ENCODE measurements around the gene HTRA3.

Gene HTRA3

DNA sequence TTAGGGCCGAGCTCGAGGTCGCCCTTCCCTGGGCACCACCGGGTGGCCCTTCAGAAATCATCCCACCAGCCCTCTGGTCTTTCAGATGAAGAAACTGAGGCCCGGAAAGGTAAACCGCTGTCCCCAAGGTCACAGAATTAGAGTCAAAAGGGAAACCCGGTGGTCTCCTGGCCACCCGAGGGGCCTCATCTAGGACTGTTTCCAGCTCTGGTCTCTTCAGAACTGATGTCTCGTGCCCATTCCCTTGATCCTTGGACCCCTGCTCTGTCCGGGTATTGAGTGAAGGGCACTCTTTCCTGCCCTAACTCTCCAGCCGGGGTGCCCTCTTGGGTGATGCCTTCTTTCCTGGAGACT is 841 bp downstream of the HTRA3 start:
- no peak for DNase-seq

DNA sequence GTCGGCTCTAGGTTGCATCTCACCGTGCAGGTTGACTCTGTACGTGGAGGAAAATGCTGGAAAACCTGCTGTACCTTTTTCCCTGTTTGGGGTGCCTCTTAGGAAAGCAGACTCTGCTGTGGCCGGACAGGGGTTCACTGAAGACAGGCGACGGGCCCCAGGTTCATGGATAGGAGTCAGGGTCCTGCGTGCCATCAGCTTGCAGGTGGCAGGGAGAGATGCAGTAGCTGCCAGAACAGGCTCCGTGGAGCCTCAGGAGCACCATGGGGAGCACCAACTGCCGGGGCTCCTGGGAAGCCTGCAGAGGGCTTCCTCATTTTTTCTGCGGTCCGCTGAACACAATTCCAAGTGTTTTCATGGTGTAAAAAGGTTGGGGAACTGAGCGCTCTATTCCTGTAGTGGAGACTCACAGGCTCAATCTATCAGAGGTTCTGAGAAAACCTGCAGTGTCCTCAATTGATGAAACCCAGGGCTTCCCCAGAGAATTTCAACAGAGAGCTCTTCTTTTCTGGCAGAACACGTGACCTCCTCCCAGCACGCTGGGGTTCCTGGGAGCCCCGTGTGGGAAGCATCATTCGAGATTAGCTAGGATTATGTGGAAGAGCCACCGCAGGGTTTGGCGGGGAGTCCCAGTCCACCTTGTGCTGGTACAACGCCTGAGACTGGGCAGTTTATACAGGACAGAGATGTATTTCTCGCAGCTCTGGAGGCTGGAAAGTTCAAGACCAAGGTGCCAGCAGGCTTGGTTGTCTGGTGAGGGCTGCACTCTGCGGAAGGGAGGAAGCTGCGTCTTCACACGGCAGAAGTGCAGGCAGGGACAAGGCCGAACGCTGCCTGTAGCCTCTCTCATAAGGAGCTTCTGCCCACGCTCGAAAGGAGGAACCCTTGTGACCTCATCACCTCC is 1.6 kb downstream of the HTRA3 start:
- no peak for DNase-seq

DNA sequence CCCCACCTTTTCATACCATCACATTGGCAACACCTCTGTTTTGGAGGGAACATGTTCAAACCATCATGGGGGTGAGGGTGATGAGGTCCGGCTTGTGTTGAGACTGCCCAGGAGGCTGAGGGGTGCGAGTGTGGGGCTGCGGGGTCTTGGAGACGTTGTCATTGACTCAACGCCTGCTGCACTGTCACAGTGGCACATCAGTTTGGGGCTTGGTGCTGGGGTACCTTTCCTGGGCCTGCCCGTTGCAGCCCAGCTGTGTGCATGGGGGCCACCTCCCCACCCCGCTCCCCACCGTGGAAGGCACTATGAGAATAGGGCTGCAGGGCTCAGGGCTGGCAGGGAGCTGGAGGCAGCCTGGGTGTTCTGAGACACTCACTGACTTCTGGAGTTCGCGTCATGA is 2.3 kb downstream of the HTRA3 start:
- DNase-seq: no peak

DNA sequence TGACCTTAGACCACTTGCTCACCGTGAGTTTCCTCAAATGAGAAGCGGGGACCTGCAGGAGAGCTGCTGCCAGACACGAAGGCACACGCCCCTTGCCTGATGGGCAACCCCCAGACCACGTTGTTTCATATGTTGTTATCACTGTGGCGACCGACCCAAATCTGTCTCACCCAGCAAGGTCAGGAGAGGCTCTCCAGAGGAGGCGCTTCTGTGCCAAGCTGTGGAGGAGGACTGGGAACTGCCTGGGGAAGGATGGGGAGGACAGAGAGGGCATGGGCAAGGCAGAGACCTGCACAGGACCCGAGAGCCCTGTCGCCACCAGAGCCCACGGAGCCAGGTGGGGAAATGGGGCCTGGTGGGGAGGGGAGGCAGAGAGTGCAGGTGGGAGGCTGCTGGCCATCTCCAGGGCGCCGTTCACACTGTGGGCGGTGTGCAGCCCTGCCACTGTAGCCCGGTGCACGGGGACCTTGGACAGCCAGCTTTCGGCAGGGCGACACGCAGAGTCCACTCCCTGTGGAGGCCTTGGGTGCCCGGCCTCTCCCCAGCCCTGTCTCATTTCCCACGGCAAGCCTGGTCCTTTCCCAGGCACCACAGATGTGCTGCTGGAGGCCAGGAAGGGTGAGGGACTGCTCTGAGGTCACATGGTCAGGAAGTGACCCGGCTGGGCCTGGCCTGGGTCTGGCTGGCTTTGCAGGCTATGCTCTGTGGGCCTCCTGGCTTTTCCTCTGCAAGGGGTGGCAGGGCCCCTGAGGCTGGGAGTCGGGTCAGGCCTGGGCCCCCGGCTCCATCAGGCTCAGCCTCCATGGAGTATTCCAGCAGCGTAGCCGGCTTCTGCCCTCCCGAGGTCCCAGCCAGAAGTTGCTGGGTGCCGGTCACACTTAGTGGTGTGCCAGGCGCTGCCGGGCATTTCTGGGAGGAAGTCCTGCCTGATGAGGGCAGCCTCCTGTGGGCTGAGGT is 3.2 kb downstream of the HTRA3 start:
- no peak for DNase-seq

DNA sequence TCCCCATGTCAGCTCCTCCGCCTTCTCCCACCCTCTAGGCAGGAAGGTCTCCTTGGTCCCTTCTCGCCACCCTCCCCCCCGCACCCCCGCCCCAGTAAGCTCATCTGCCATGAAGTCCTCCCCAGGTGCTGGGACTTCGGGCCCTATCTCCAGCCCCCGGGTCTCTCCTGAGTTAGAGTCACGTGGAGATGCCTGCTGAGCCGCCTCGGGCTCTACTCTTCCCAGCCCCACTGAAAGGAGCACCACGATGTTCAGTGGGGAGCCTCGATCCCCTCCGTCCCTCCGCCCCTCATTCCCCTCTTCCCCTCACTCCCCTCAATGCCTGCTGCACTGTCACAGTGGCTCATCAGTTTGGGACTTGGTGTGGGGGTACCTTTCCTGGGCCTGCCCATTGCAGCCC is 3.9 kb downstream of the HTRA3 start:
- no peak for DNase-seq

DNA sequence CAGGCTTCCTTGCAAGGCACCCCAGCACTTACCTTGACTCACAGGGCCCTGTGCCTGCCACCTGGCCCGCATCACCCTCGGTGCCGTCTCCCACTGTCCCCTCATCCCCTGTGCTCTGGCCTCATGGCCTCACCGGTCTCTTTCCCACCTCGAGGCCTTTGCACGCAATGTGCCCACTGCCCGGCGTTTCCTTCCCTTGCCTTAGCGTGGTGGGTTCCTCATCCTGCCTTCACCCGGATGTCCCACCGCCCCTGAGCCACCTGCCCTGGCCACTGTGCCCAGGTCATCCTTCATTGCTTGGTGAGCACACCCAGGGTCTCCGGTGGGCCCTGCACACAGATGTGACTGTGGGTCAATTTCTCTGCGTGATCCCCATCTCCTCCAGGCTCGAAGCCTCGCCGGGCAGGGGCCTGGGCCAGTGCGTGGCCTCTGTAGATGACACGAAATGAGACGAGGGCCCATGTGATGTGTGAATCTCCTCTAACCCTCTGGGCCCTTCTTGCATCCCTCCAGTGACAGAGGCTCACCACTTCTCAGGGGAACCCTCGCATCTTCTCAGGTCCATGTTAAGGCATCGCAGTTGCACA is 4.6 kb downstream of the HTRA3 start:
- DNase-seq: no peak

DNA sequence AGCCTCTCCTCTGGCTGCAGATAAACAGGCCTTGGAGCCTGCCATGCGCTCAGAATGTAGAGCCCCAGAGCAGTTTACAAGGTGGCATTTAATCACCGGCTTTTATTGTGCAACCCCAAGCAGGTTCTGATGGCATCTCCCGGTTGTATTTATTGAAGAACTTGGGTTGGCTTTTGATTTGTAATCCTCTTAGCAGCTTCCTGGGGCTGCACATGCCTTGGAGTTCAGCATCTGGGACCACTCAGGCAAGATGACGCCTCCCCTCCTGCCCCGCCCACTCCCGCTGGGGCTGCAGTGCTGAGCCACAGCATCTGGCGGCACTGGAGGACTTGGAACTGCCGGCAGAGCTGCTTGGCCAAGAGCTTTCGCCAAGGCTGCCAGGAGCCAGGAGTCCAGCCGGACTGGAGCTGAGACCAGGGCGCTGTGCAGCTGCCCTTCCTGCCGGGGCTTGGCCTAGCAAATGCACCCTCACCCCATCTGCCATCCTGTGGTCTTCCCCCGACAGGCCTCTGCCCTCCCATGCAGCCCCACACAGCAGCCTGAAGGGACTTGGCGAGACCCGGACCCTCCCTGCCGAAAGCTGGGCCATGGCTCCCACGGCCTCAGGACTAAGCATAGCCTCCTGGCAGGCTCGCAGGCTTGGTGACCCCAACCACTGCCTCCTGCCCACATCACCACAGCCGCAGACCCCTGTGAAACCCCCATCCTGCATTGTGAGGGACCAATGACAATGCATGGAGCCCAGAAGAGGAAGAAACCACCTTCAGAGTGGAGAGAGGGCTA is 5.4 kb downstream of the HTRA3 start:
- DNase-seq: peak; percentile 96

DNA sequence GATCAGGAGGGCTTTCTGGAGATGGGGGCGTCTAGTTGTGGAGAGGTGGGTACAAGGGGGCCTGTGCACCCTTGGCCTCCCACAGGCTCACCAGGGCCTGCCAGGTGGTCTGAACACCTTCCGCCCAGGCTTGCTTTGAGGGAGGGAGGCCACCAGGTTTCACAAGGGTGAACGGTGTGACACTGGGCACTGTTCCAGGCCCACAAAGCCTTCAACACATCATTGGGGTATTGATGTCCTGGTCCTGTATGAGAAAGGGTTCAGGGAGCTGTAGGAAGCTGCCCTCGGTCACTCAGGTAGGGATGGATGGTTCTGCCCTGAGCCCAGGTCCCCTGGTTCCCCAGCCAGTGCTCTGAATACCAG is 6.0 kb downstream of the HTRA3 start:
- DNase-seq: no peak

DNA sequence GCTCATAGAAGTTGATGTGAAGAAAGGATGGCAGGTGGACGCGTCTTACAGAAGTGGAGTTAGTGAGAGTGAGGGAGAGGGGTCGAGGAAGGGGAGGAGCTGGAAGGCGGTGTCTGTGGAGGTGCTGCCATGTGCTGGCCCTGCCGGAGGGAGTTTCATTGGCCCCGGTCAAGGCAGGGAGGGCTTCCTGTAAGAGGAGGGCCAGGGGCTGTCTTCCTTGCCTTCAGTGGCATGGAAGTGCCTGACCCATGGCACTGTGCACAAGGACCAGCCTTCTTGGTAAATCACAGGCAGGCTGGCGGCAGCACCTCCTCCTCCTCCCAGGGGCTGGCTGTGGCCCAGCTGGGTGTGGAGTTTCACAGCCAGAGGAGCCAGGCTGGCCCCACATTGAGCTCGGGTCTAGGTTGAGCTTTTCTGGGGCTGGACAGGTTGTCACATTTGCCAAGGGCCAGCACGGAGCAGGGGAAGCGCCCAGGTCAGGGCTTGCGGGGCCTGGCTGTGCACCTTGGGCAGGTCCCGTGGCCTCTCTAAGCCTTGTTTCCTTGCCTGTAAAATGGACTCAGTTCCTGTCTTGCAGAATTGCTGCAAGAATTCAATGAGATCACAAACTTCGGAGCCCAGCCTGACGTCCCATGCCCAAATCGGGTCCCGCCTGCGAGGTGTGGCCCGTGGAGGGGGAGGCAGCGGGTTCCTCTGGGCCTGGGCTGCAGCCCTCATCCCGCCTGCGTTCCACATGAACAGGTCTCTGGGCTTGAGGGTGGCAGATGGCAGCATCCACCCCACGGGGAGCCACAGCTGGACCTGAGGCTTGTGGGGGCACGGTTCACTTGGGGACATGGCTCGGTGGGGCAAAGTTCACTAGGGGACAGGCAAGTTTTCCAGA is 7.0 kb downstream of the HTRA3 start:
- no peak for DNase-seq

DNA sequence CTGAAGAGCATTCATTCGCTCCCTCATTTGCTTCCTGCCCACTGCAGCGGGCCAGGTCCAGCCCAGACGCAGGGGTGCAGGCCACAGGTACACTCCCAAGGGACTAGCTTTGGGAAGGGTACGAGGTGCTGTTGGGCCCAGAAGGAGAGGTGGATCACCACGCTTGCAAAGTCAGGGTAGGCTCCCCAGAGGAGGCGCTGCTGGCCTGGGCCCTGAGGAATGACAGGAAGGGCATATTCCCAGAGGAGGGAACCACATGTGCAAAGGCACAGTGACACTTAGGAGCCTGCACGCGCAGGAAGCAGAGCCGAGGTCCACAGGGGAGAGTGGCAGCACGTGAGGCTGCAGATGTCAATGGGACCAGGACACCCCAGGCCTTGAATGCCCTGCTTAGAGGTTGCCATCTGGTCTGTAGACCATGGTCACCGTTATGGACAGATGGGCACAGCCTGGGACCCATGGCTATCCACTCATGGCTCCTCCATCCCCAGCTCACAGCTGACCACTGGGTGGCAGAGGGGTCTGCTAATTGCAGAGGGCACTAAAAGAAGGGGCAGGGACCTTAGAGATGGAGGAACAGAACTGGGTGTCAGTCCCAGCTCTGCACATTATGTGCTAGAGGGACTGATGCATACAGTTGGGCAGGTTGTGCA is 7.9 kb downstream of the HTRA3 start:
- DNase-seq: no peak

DNA sequence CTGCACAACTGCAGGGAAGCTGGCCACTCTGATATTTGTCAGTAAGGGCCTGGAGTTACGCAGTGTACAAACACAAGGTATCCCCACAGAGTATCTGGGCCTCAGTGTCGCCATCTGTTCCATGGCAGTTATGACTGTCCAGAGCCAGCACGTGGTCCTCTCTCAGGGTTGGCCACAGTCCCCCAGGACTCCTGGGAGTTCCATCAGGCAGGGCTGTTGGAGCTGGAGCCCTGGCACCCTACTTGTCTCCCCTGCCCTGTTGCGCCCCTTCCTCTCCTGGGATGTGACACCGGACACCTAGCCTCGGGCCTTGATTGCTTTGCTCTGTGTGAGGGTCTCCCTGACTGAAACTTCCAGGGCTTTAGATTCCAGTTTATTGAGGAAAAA is 8.4 kb downstream of the HTRA3 start:
- no peak for DNase-seq

DNA sequence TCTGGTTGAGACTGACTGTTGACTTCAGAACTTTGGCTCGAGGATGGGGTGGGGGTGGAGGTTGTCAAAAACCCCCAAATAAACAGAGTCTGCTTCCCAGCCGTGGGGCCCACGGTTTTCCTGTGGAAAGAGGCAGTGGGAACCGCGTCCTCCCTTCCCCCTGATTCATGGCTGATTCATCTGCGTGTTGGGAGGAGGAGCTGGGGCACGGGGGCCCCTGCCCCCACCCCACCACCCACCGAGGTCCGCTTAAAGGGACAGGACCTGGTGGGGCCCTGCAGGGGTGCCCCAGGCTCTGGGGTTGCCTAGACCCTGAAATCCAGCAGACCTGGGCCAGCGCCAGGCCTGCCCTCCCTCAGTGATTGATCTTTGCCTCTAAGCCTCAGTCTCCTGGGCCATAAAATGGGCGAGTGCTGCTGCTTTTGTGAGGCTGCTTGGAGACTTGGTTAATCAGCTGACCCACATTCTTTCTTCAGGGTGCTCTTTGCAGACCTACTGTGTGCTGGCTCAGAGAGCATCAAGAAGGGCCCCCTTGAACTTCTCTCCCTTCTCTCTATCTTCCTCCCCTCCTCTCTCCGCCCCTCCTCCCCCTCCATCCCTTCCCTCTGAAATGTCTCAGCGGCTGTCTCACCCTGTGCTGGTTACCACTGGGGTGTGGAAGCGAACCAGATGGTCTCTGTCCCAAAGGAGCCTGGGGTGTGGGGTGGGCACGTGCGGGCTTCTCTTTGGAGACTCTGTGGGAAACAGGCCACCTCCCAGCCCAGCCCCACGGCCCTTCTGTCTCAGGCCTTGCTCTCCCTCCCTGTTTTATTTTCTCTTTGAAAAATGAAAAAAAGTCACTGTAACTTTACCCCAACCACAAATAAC is 9.1 kb downstream of the HTRA3 start:
- peak; percentile 57 for DNase-seq

DNA sequence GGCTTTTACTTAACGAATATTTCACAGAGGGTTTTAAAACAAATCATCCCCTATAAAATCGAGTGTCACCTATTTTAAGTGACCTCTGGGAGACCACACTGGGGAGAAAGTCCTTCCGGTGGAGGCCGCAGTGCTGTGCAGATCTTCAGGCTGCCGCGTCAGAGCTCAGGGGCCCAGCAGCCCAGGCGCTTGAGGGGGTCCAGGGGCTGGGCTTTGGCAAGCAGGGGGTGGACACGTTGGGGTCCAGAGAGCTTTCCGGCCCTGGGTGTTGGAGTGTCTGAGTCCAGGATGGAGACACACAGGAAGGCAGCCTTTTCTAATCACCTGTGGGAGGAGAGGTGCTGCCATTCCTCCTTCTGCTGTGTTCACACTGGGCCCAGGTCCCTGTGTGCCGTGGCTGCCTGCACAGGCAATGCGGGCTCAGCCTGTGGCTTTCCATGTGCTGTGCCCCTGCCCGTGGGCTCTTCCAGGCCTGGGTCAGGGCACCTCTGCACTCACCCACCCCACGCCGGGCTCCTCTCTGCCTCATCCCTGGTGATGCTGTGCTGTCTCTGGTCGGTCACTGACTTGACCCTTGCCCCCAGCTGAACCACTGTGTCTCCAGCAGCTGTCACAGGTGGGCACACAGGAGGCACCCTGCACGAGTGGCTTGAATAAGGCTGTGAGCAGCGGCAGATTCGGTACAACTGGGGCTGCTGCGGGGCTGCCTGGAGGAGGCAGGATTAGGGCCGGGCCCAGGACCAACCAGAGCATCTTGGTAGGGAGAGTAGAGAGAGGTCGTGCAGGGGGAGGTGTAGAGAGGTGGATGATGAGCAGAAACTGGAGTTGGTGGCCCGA is 10.0 kb downstream of the HTRA3 start:
- DNase-seq: no peak

DNA sequence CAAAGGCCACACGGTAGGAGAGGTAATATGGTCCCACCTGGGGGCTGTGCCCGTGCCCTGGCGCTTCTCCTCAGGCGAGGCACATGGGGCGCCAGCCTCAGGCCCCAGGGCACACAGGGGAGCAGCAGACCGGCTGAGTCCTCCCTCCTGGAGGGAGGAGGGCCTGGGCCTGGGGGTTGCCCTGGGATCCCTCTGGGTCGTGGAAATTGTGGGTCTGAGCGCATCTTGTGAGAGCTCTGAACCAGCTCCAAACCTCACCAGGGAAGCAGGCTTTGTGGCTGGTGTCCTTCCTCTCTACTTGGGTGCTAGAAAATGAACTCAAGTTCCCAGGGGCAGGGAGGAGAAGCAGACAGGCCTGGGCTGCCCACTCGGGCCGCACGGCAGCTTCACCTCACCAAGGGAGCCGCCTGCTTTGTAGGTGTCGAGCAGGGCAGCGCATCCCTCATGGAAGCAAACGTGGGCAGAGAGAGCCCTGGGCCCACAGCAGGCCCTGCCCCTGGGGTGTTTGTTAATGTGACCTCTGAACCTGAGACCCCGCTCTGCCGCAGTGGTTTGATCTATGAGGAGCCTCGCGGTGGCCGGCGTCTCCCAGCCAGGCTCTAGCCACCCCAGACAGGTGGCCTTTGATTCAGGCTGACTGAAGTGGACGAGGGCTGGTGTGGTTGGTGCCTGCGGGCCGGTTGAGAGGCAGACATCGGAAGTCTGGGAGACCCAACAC is 10.8 kb downstream of the HTRA3 start:
- no peak for DNase-seq

DNA sequence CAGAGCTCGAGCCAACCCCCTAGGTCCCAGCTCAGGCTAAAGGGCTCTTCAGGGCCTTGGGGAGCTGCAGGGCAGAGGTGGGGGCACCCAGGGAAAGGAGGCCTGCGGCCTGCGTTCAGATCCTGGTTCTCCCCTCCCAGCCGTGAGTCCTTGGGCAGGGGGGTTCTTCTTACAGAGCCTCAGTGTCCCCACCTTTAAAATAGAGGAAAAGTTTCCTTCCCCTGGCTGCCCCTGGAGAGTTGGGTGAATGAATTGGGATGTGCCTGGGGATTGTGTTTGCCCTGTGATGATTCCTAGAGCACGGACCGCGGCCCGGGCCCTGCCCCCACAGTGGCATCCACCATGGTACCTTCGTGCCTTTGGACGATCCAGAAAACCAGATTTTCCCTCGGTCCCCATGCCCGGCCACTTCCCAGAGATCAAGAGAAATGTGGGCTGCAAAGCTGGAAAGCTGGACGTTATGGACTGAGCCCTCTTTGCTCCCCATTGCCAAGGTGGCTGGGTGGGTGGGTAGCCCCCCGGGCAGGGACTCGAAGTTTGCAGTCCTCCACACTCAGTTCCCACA is 11.4 kb downstream of the HTRA3 start:
- no peak for DNase-seq

DNA sequence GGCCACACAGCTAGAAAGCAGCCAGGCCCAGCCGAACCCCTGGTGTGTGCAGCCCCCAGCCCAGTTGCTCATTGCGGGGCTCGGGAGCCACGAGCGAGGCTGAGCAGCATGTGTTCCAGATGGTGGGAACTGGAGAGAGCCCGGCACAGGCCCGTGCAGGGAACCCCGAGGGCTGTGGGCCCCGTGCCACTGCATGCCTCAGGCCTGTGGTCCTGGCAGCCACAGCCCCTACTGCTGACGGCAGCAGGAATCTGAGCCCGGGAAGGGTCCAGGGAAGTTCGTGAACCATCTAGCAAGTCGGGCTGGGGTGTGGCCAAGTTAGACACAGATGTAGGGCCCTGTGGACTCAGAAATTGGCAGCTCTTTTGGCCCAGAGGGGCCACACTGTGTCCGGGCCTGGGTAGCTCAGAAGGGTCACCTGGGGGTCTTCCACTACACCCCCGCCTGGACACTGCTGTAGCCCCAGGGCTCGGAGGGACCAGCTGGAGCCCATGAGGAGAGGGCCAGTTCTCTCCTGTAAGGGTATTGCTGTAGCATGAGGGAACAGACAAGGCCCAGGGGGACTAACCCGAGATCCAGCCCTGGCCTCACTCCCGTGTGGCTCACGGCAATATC is 12.1 kb downstream of the HTRA3 start:
- no peak for DNase-seq

DNA sequence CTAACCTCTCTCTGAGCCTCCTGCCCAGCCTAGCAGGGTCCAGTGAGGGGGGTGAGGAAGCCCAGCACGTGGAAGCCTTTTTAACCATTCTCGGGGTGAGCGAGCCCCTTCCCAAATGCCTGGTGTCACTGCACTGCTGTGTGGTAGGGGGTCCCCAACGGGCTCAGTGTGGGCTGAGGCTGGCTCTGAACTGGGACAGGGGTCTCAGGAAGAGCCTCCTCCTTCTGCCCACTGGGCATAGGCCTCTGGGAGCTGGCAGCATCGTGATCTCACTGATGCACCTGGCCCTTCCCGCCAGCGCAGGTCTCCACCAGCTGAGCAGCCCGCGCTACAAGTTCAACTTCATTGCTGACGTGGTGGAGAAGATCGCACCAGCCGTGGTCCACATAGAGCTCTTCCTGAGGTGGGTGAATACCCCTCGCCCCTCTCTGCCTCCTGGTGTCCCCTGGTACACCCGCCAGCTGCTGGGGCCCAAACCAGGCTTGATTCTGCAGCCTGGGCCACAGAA is 12.6 kb downstream of the HTRA3 start:
- DNase-seq: no peak

DNA sequence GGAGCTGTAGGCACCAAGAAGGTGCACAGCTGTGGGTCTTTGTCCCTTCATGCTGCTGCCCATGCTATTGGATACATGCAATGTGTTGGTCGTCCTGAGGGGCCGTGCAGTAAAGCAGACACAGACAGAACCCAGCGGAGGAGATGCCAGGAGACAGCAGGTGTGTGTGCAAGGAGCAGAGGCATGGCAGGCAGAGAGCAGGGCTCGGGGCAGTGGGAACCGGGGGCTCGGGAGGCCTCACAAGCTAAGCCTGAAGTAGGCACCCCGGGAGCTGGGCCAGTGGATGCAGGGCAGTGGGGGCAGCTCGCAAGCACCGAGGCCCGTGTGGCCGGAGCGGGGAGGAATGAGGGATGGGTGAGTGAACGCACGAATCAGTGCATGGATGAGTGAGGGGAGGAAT is 13.2 kb downstream of the HTRA3 start:
- DNase-seq: no peak

Measured in eye (tissue), 1 donor.